ENCODE measurements around the gene OSER1.
"Not testable (repeated sequence)": the region's sequence is repeated elsewhere in the genome, so short reads cannot be mapped to it uniquely, and the experiment has no call there.

Gene OSER1

GRCh38 chr20:44210406-44211176 lies at the start of gene OSER1:
TSS of gene OSER1 (minus strand) at chr20:44210771. CDS start at chr20:44206957, 3,814 bp downstream.
- peak; percentile 98 for DNase-seq

GRCh38 chr20:44258226-44258890 lies 47.8 kb upstream of the OSER1 start:
- DNase-seq, result no peak

GRCh38 chr20:44256961-44257360 lies 46.4 kb upstream of the OSER1 start:
- no peak for DNase-seq

GRCh38 chr20:44255942-44256341 lies 45.4 kb upstream of the OSER1 start:
- DNase-seq, result no peak

- DNase-seq, result no peak
Observed at GRCh38 chr20:44254073-44254472, 43.5 kb upstream of the OSER1 start.

- DNase-seq, result no peak
Observed at GRCh38 chr20:44253528-44253927, 43.0 kb upstream of the OSER1 start.

GRCh38 chr20:44251284-44251683 lies 40.7 kb upstream of the OSER1 start:
- no peak for DNase-seq

GRCh38 chr20:44248410-44248759 lies 37.8 kb upstream of the OSER1 start:
- DNase-seq, result no peak

- peak; percentile 35 for DNase-seq
Observed at GRCh38 chr20:44247586-44248409, 37.2 kb upstream of the OSER1 start.

GRCh38 chr20:44247131-44247571 lies 36.6 kb upstream of the OSER1 start, which contains the start of gene GDAP1L1:
TSS of gene GDAP1L1 (plus strand) at chr20:44247308. CDS start at chr20:44247335, 27 bp downstream.
- DNase-seq, result no peak

- DNase-seq, result no peak
Observed at GRCh38 chr20:44245977-44246376, 35.4 kb upstream of the OSER1 start.

GRCh38 chr20:44241796-44242195 lies 31.2 kb upstream of the OSER1 start:
- DNase-seq, result no peak

GRCh38 chr20:44236840-44237239 lies 26.3 kb upstream of the OSER1 start:
- not testable (repeated sequence) for DNase-seq

GRCh38 chr20:44235702-44236101 lies 25.1 kb upstream of the OSER1 start:
- no peak for DNase-seq

GRCh38 chr20:44234566-44235317 lies 24.2 kb upstream of the OSER1 start:
- no peak for DNase-seq

GRCh38 chr20:44233436-44234016 lies 23.0 kb upstream of the OSER1 start:
- no peak for DNase-seq

GRCh38 chr20:44232469-44232856 lies 21.9 kb upstream of the OSER1 start:
- not testable (repeated sequence) for DNase-seq

GRCh38 chr20:44231713-44232468 lies 21.3 kb upstream of the OSER1 start:
- DNase-seq, result no peak

- DNase-seq, result no peak
Observed at GRCh38 chr20:44231193-44231592, 20.6 kb upstream of the OSER1 start.

- no peak for DNase-seq
Observed at GRCh38 chr20:44228465-44229258, 18.1 kb upstream of the OSER1 start.

GRCh38 chr20:44224637-44225036 lies 14.1 kb upstream of the OSER1 start:
- no peak for DNase-seq
